Right lobe of liver (tissue), 4 donors: Measurements from ENCODE around the gene ACOX2.

Experiments used
- CTCF ChIP-seq, 4 donors: fragments of 200-600 bp in 3 of 4; fragments of 450-650 bp in 1 of 4; IDR thresholded peaks; one replicate each; pipeline versions ENCODE4 v1.5.1 to v1.8.0; 2016 to 2022; ENCODE audit warnings: antibody characterized with exemption in 4 of 4, mild to moderate bottlenecking in 2 of 4
- POLR2A ChIP-seq: fragments of 450-650 bp; IDR thresholded peaks from one replicate; pipeline ENCODE4 v1.6.1; 2017; ENCODE audit warnings: antibody characterized with exemption, mild to moderate bottlenecking
- donor health status: DM: no; HTN: no; CAD: no.
- donor health status: DM: no; HTN: no; CAD: no.
- donor health status: DM: no; HTN: yes; CAD: no.

DNA sequence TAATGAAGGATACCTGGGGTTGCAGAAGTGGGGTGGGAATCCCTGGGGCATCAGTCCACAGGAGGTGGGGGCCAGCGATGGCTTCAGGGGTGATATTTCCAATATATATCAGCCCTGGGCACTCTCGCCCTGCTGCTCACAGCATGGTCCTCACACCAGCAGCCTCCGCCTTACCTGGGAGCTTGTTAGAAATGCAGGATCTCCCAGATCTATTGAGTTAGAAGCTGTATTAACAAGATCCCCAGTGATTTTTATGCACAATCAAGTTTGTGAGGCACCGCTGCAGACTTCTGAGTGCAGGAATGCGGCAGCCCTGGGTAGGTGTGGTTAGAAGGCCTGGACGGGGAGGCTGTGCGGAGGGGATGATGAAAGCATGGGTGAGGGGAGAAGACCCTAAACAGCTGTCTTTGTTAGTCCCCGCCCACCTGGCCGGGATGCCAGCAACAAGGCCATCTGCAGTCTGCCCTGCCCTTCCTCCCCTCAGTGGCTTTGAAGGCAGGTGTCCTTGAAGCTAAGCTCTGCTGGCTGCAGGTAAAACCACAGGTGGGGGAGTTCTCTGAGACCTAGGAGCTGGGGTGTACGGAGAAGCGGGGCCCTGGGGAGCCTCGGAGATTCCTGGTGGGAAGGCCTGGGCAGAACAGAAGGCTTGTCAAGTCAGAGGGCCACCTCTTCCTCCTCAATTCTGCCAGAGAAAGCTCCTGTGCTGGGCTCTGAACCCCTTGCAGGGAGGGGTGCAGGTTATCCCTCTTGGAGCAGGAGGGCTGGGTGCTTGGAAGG, 28.8 kb upstream of the ACOX2 start:
- no peak for TF ChIP-seq CTCF (IDR thresholded peaks at IDR 0.05)
- no peak for TF ChIP-seq POLR2A
